ENCODE data around the gene ANKRD11.

Gene ANKRD11

GRCh38 chr16:89242795-89243200, 247.6 kb downstream of the ANKRD11 start:
- no peak overlapping the region for H3K4me2 ChIP-seq (ENCODE audit: low read depth, low read length, poor library complexity, severe bottlenecking)

GRCh38 chr16:89241187-89242007, 249.0 kb downstream of the ANKRD11 start:
- no peak for TF ChIP-seq CTCF (conservative IDR thresholded peaks at IDR 0.05; ENCODE audit: low read length)
- TF ChIP-seq EZH2phosphoT487 (IDR thresholded peaks at IDR 0.05; ENCODE audit: borderline replicate concordance) = no peak

More at GRCh38 chr16:89242795-89243200, 247.6 kb downstream of the ANKRD11 start:
- Histone ChIP-seq H3K36me3 (ENCODE audit: insufficient read depth, low read length) (no peaks in the 10 kb centered on the region), H3K4me3 (ENCODE audit: low read length, poor library complexity, severe bottlenecking) (no peak overlapping the region), H3F3A (ENCODE audit: low read depth) (peaks cover 4% of the 10 kb centered on the region; the same call in 1 of the 2 replicates), H3K27me3 (ENCODE audit: insufficient read depth, low read length, poor library complexity, severe bottlenecking) (no peaks in the 10 kb centered on the region), H3K4me1 (ENCODE audit: insufficient read depth, low read length, poor library complexity, severe bottlenecking) (peaks cover 4% of the 10 kb centered on the region), H4K20me1 (ENCODE audit: insufficient read depth, low read length, poor library complexity, severe bottlenecking) (no peaks in the 10 kb centered on the region), H3K9me3 (ENCODE audit: insufficient read depth, low read depth, low read length) (no peaks in the 10 kb centered on the region), H3K9ac (ENCODE audit: low read depth, low read length, poor library complexity, severe bottlenecking) (no peak overlapping the region), H3K79me2 (ENCODE audit: insufficient read depth, low read length) (no peaks in the 10 kb centered on the region), H3K9me2 (replicated peaks; ENCODE audit: low read depth, low read length) (no peaks in the 10 kb centered on the region), H2AFZ (ENCODE audit: low read length) (no peak overlapping the region)
- TF ChIP-seq CTCF (conservative IDR thresholded peaks at IDR 0.05; ENCODE audit: low read length) (no peak), EZH2phosphoT487 (IDR thresholded peaks at IDR 0.05; ENCODE audit: borderline replicate concordance) (no peak)

GRCh38 chr16:89237733-89238132, 252.6 kb downstream of the ANKRD11 start:
- Histone ChIP-seq H3K9me2 (replicated peaks; ENCODE audit: low read depth, low read length) (no peaks in the 10 kb centered on the region), H3K79me2 (ENCODE audit: insufficient read depth, low read length) (no peaks in the 10 kb centered on the region), H3K27me3 (ENCODE audit: insufficient read depth, low read length, poor library complexity, severe bottlenecking) (no peaks in the 10 kb centered on the region), H2AFZ (ENCODE audit: low read length) (no peak overlapping the region), H3K9ac (ENCODE audit: low read depth, low read length, poor library complexity, severe bottlenecking) (no peak overlapping the region), H3K9me3 (ENCODE audit: insufficient read depth, low read depth, low read length) (no peaks in the 10 kb centered on the region), H3F3A (ENCODE audit: low read depth) (peaks cover 4% of the 10 kb centered on the region; the same call in 1 of the 2 replicates), H3K36me3 (ENCODE audit: insufficient read depth, low read length) (no peaks in the 10 kb centered on the region), H3K4me3 (ENCODE audit: low read length, poor library complexity, severe bottlenecking) (no peak overlapping the region), H4K20me1 (ENCODE audit: insufficient read depth, low read length, poor library complexity, severe bottlenecking) (no peaks in the 10 kb centered on the region), H3K4me2 (ENCODE audit: low read depth, low read length, poor library complexity, severe bottlenecking) (no peak overlapping the region), H3K4me1 (ENCODE audit: insufficient read depth, low read length, poor library complexity, severe bottlenecking) (peaks cover 4% of the 10 kb centered on the region)
- TF ChIP-seq EZH2phosphoT487 (IDR thresholded peaks at IDR 0.05; ENCODE audit: borderline replicate concordance) (no peak), CTCF (conservative IDR thresholded peaks at IDR 0.05; ENCODE audit: low read length) (no peak)

More at GRCh38 chr16:89241187-89242007, 249.0 kb downstream of the ANKRD11 start:
- H3K9ac ChIP-seq (ENCODE audit: low read depth, low read length, poor library complexity, severe bottlenecking) = peak overlapping the region; percentile 76
- peaks cover 4% of the 10 kb centered on the region; the same call in 1 of the 2 replicates for H3F3A ChIP-seq (ENCODE audit: low read depth)
- H3K36me3 ChIP-seq (ENCODE audit: insufficient read depth, low read length) = no peaks in the 10 kb centered on the region
- no peaks in the 10 kb centered on the region for H4K20me1 ChIP-seq (ENCODE audit: insufficient read depth, low read length, poor library complexity, severe bottlenecking)
- no peaks in the 10 kb centered on the region for H3K9me2 ChIP-seq (replicated peaks; ENCODE audit: low read depth, low read length)
- H3K4me1 ChIP-seq (ENCODE audit: insufficient read depth, low read length, poor library complexity, severe bottlenecking) = peaks cover 4% of the 10 kb centered on the region
- peak overlapping the region; percentile 84 for H2AFZ ChIP-seq (ENCODE audit: low read length)
- H3K9me3 ChIP-seq (ENCODE audit: insufficient read depth, low read depth, low read length) = no peaks in the 10 kb centered on the region
- peak overlapping the region; percentile 70 for H3K4me2 ChIP-seq (ENCODE audit: low read depth, low read length, poor library complexity, severe bottlenecking)
- H3K4me3 ChIP-seq (ENCODE audit: low read length, poor library complexity, severe bottlenecking) = peak overlapping the region; percentile 80
- no peaks in the 10 kb centered on the region for H3K79me2 ChIP-seq (ENCODE audit: insufficient read depth, low read length)
- H3K27me3 ChIP-seq (ENCODE audit: insufficient read depth, low read length, poor library complexity, severe bottlenecking) = no peaks in the 10 kb centered on the region

All from Loucy (cell line).